ENCODE results near the gene RBM26.

DNA sequence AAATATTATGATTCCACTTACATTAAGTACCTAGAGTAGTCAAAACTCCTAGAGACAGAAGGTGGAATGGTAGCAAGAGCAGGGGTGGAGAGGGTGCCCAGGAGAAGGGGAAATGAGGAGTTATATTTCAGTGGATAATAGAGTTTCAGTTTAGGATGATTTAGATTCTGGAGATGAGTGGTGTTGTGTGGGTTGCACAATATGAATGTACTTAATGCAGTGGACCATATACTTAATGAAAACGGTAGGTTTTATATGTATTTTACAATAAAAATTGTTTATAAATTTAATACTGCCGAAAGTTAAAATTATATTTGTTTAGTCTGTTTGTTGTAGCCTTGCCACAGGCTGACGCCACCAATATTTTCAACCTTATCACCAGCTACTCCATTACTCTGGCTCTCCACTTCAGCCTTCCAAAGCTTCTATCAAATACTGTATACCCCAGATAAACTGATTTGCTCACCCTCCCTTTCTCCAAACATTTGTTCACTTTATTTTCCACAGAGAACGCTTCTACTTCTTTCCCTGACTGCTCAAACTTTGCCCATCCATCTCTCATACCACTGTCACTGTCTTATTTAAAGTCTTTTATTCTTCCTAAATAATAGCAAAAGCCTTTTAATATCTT is 1.4 kb upstream of the RBM26 start:
- TF ChIP-seq, protein P1, sequence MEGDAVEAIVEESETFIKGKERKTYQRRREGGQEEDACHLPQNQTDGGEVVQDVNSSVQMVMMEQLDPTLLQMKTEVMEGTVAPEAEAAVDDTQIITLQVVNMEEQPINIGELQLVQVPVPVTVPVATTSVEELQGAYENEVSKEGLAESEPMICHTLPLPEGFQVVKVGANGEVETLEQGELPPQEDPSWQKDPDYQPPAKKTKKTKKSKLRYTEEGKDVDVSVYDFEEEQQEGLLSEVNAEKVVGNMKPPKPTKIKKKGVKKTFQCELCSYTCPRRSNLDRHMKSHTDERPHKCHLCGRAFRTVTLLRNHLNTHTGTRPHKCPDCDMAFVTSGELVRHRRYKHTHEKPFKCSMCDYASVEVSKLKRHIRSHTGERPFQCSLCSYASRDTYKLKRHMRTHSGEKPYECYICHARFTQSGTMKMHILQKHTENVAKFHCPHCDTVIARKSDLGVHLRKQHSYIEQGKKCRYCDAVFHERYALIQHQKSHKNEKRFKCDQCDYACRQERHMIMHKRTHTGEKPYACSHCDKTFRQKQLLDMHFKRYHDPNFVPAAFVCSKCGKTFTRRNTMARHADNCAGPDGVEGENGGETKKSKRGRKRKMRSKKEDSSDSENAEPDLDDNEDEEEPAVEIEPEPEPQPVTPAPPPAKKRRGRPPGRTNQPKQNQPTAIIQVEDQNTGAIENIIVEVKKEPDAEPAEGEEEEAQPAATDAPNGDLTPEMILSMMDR (IDR thresholded peaks at IDR 0.05): no peak
- TF ChIP-seq, protein P2, sequence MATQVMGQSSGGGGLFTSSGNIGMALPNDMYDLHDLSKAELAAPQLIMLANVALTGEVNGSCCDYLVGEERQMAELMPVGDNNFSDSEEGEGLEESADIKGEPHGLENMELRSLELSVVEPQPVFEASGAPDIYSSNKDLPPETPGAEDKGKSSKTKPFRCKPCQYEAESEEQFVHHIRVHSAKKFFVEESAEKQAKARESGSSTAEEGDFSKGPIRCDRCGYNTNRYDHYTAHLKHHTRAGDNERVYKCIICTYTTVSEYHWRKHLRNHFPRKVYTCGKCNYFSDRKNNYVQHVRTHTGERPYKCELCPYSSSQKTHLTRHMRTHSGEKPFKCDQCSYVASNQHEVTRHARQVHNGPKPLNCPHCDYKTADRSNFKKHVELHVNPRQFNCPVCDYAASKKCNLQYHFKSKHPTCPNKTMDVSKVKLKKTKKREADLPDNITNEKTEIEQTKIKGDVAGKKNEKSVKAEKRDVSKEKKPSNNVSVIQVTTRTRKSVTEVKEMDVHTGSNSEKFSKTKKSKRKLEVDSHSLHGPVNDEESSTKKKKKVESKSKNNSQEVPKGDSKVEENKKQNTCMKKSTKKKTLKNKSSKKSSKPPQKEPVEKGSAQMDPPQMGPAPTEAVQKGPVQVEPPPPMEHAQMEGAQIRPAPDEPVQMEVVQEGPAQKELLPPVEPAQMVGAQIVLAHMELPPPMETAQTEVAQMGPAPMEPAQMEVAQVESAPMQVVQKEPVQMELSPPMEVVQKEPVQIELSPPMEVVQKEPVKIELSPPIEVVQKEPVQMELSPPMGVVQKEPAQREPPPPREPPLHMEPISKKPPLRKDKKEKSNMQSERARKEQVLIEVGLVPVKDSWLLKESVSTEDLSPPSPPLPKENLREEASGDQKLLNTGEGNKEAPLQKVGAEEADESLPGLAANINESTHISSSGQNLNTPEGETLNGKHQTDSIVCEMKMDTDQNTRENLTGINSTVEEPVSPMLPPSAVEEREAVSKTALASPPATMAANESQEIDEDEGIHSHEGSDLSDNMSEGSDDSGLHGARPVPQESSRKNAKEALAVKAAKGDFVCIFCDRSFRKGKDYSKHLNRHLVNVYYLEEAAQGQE (IDR thresholded peaks at IDR 0.05; ENCODE audit: insufficient read depth in 1 of 2, low read depth in 2 of 2, low read length in 1 of 2): no peak

Data from Panc1 (cell line).